ENCODE data around the gene EMC1.
"Not testable (repeated sequence)": the region's sequence is repeated elsewhere in the genome, so short reads cannot be mapped to it uniquely, and the experiment has no call there.

GRCh38 chr1:19216585-19216984 lies 34.7 kb downstream of the EMC1 start:
- TF ChIP-seq CTCF (IDR thresholded peaks at IDR 0.05; ENCODE audit: borderline replicate concordance, extremely low read depth, low read length, poor library complexity, severe bottlenecking); EZH2 (IDR thresholded peaks at IDR 0.05; ENCODE audit: borderline replicate concordance, low read depth, low read length, severe bottlenecking): not testable (repeated sequence)
